GM19328 (cell line): Measurements from ENCODE around the gene CALD1.

ENCODE experiments used
- ATAC-seq: cut with Tn5 transposase; IDR thresholded peaks from one replicate; pipeline ENCODE4 v1.9.1; 2021; ENCODE audit warnings: mild to moderate bottlenecking, moderate library complexity; ENCODE audit not compliant: unreplicated experiment

Gene CALD1

DNA sequence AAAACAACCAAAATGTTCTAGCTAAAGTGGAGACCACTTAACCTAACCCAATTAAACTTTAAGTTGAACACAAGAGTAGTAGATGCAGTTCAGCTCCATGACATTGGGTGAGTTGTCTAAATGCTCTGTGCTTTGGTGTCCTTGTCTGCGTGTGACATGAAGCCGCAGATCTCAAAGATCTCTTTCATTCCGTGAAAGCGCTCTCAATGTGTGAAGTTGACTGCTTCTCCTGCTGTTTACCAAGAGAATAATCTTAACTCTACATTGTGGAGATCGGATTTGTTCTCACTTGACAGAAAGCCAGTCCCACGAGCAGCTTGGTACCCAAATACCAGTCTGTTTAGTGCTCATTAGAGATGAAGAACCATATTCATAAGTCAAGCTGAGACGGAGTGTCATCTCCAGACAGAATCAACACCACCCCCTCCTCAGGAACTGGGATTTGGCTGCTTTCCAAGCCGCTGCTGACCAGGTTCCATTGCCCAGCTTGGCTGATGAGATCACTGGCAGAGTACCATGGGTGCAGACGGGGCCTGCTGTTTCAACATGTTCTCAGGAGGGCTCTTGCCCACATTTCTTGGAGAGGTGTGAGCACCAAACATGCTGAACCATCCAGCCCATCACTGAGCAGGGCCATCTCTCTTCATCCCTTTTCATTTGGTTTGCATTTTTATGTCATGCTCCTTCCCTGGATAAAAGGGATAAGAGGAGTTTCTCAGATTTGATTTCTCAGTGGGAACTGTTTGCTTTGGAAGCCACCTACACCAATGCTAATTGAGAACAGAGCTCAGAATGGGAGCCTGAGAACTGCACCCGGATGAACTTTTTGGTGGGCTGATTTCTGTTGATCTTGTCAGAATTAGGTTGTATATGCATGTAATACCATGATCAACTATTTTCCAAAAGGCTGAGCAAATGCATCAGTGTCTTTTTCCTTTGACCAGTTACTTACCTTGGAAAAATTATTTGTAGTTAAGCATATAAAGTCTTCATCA lies 111.1 kb downstream of the CALD1 start:
- no peak for ATAC-seq

GRCh38 chr7:134891262-134891695 lies 111.8 kb downstream of the CALD1 start:
- no peak for ATAC-seq

DNA sequence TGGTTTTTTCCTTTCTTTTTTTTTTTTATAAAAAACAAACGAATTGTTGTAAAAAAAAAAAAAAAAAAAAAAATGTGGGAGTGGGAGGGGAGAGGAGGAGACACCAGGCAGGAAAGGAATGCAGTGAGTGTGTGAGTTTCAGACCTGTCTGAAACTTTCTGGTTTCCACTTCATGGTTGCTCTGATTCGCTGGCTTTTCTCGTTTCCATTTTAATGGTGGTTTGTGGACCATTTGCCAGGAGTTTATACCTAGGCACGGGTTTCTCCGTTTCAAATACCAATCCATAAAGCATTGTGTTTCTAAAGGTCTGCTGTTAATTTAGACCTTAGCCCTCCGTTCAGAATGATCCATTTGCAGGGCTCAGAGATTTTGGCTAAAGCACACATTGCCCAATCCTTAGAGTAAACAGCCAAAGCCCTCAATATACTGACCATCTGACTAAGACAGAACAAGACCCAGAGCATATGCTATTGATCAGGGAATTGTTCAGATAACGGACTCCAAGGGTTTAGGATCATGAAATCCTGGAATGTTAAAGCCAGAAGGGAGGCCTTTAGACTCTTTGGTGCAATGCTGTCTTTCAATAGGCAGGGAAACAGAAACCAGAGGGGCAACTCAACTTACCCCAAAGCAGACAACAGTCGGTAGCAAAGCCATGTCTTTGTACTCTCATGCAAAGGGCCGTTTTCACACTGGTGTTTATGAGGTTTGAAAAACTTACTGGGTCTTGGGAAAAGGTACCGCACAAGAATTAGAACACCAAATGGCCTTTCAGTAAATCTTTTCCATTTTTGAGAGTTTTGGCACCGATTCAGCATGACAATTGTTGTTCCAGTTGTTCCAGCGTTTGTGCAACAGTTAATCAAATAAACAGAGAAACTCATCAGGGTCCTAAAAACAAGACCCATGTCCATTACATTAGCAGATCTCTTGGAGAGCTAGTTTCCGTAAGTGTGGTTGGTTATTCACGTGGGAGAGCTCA lies 112.6 kb downstream of the CALD1 start:
- no peak for ATAC-seq

DNA sequence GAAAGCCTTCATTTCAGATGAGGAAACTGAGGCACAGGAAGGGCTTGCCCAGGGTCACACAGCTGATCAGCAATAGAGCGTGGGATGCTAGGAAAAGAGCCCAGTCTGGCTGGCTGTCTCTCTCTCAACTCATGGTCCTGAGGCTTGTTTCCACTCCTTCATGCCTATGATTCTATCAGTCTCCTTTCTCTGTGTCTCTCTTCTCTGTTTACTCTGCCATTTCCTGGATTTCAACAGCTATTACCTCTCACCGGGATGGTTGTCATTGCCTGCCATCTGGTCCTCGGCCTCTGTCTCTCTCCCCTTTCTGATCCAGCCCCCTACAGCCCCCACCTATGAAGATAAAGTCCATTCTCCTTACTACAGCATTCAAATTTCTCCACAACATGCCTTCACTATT lies 113.5 kb downstream of the CALD1 start:
- ATAC-seq = no peak

- ATAC-seq = no peak
These were observed 114.5 kb downstream of the CALD1 start for GRCh38 chr7:134893920-134894319.

GRCh38 chr7:134894928-134895327 lies 115.5 kb downstream of the CALD1 start:
- ATAC-seq = no peak

DNA sequence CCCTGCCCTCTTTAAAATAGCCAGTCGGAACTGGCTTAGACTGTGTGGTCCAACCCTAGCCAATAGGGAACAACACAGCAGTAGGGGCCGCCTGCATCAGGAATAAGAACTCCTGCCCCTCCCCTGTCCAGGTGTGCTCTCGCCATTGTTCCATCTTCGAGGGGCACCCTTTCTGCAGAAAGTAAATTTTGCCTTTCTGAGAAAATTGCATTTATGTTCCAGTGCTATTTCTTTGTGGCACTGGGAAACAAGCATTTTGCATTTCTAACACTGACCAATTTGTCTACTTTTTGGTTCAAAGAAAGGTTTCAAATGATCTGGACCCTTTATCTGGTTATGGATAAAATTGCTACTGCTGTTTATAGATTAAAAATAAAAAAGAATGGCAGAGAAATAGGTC lies 116.6 kb downstream of the CALD1 start:
- ATAC-seq = no peak

DNA sequence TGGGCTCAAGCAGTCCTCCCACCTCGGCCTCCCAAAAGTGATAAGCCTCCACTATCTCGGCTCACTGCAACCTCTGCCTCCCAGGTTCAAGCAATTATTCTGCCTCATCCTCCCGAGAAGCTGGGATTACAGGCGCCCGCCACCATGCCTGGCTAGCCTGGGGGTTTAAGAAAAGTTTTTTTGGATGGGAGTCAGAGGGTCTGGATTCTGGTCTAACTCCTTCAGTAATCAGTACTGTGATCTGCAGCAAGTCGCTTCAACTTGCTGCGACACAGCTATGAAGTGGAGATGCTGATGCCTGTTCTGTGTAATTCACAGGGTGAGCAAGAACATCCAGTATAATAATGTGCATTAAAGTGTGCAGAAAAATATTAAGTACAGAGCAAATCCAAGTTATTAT lies 118.5 kb downstream of the CALD1 start:
- no peak for ATAC-seq

DNA sequence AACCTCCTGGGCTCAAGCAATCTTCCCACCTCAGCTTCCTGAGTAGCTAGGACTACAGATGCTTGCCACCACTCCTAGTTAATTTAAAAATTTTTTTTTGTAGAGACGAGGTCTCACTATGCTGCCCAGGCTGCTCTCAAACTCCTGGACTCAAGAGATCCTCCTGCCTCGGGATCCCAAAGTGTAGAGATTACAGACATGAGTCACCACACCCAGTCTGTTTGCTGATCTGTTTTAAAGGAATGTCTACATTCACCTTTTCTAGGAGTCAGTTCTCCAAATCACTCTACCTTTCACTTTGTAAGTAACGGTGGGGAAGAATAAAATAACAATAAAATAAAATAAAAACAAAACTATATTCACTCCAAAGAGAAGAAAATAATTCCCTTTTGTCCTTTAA lies 120.3 kb downstream of the CALD1 start:
- no peak for ATAC-seq

DNA sequence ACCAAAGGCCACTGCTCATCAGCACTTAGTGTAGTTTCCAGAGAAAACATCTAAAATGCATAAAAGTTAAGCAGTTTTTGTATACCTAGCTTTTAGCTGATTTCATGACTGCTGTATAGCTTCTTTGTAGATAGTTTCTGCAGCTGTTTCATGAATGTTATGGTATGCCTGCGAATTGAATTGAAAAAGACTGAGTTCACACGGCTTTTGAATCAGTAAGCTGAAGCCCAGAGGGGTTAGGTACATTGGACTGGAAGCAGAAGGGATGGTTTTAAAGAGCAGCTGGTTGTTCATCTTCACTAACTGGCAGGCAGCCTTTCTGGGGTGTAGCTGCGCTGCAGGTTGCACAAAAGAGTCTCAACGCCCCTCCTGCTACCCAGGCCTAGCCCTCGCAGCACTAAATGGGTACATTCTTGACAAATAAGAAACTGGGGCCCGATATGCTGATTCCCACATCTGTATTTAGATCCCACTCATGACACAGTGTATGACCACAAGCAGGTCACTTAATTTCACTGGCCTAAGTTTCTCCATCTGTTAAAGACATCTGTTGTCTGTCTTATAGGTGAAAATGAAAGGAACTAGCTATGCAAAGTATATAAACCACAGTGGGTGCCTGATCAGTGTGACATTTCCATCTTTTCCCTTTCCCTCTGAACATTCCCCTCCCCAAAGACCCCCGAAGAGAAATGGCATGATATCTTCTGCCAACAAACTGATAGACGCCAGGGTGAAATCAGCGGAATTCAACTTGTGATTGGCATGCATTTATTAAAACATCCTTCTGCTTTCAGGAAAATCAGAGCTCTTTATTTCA lies 120.9 kb downstream of the CALD1 start:
- ATAC-seq = peak; percentile 68

- no peak for ATAC-seq
These were observed 122.1 kb downstream of the CALD1 start for GRCh38 chr7:134901389-134902020.

DNA sequence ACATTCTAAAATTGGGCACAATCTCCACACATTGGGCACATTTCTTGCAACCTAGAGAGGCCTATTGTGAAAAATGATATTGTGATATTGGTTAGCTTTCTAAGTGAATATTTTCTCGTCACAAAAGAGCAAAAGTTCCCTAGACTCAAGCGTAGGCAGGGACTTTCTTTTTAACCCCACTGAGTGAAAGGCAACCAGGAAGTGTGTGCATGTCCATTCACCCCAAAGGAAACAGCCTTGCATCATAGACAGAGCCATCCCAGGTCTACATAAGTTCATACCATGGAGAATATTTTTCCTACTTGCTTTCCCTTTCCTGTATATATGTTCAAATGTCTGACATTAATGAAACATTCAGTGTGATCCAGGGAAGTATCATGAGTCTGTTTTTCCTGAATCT lies 122.6 kb downstream of the CALD1 start:
- ATAC-seq = no peak

- ATAC-seq = no peak
These were observed 123.8 kb downstream of the CALD1 start for GRCh38 chr7:134903073-134903790.

- no peak for ATAC-seq
These were observed 125.9 kb downstream of the CALD1 start for GRCh38 chr7:134905375-134905774.

DNA sequence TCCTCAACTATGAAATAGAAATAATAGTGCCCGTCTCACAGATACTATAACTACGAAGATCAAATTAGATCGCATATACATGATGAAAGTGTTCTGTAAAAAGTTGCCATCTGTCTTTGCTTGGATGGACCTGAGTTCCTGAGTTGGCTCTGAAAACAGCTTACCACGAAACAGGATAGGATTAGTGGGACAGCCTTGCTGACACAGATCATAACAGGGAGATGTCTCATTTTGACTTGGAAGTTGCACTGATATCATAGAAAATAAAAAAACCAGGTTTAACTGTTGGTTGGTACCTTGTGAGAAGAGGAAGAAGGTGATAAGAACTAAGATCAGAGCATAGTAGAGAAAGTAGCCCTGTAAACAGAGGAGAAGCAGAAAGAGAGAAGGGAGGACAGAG lies 127.6 kb downstream of the CALD1 start:
- ATAC-seq = no peak

- no peak for ATAC-seq
These were observed 128.2 kb downstream of the CALD1 start for GRCh38 chr7:134907639-134908038.

DNA sequence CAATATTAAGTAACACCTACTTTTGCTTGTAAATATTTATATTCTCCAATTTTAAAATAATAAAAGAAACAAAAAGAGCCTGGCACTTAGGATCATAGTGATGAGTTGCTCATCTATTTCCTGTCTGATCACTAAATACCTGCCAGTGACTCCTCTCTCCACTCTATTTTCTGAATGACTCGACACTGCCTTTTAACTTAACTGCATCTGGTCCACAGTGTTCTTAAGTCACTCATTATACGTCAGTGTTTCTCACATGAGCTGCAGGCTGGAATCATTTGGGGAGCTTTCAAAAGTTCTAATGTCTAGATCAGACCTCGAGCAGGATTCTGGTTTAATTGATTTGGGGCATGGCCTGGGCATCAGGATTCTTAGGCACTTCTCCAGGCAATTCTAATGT lies 128.9 kb downstream of the CALD1 start:
- no peak for ATAC-seq

- ATAC-seq = no peak
These were observed 130.9 kb downstream of the CALD1 start for GRCh38 chr7:134910214-134910890.

DNA sequence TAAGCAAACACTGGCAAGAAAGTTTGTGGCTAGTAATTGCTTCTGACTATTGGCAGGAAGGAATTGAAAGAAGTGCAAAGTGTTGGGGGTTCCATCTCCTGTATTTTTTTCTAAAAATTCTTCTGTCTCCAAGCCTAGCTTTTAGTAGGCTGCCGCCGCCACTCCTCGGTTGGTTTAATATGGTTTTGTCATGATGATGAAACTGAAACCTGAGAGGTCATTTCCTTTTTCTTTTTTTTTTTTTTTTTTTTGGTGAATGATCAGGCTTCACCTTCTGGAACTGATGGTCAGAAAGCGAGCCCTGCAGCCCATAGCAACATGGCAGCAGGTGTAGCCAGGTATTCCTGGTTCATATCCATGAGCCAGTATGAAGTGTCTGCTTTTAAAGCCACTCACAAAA lies 131.5 kb downstream of the CALD1 start:
- ATAC-seq = no peak
